CD4-positive, alpha-beta T cell (primary cell): ENCODE measurements around the gene BAX. TPM values are rescaled to one million over a fixed set of nuclear protein-coding genes. Genes with fewer than 3 reads are reported as not detected.
A peak's percentile ranks its signal among the peaks of the same experiment; 100 is the strongest.

Experiments used
- ATAC-seq: fragments of 200-7000 bp; cut with Tn5 transposase; one replicate; pipeline ENCODE4 v1.10.0; 2022; ENCODE audit warnings: mild to moderate bottlenecking; ENCODE audit not compliant: poor library complexity
- CTCF ChIA-PET: fragments of 350-600 bp; sonication (Branson Sonifier 250); formaldehyde crosslinking; loops from one replicate; lab custom pipeline; 2021; ENCODE audit warnings: antibody characterized with exemption, inconsistent platforms; lab: Charles Lee
- POLR2A ChIA-PET: fragments of 350-600 bp; sonication (Branson Sonifier 250); formaldehyde crosslinking; loops from one replicate; lab custom pipeline; 2021; ENCODE audit warnings: antibody characterized with exemption, inconsistent platforms; lab: Charles Lee
- DNase-seq, 14 experiments: peaks; one replicate each; pipeline ENCODE4 v3.0.0-alpha.2; 2013 to 2020; ENCODE audit warnings: mixed read lengths in 2 of 14
- H3K27ac ChIP-seq, 2 donors: one replicate each; pipeline versions ENCODE4 v1.5.1 to v1.7.0; 2013; ENCODE audit warnings: low read length in 2 of 2, low read depth in 1 of 2, mild to moderate bottlenecking in 1 of 2
- H3K27me3 ChIP-seq, 2 experiments: 1 replicate in 1 of 2; 2 replicates in 1 of 2; pipeline versions ENCODE4 v1.6.1 to v1.7.0; 2013; ENCODE audit warnings: low read length in 2 of 2, control low read depth in 1 of 2, mild to moderate bottlenecking in 1 of 2, moderate library complexity in 1 of 2; ENCODE audit not compliant: insufficient read depth in 2 of 2, control insufficient read depth in 1 of 2
- H3K36me3 ChIP-seq: one replicate; pipeline ENCODE4 v1.6.1; 2013; ENCODE audit warnings: low read length, control low read depth; ENCODE audit not compliant: insufficient read depth
- H3K4me1 ChIP-seq: one replicate; pipeline ENCODE4 v1.6.1; 2013; ENCODE audit warnings: low read length, control low read depth; ENCODE audit not compliant: insufficient read depth
- H3K4me3 ChIP-seq: one replicate; pipeline ENCODE4 v1.5.1; 2013; ENCODE audit warnings: mild to moderate bottlenecking, low read length, moderate library complexity
- H3K9me3 ChIP-seq, 2 experiments: 1 replicate in 1 of 2; 2 replicates in 1 of 2; pipeline versions ENCODE4 v1.6.1 to v1.7.0; 2013; ENCODE audit warnings: low read length in 2 of 2, mild to moderate bottlenecking in 2 of 2, control low read depth in 1 of 2, moderate library complexity in 1 of 2; ENCODE audit not compliant: control insufficient read depth in 1 of 2, insufficient read depth in 1 of 2
- H3K27ac Mint-ChIP-seq: one replicate; pipeline ENCODE4 v1.8.0; 2020; ENCODE audit warnings: mixed read lengths
- H3K27me3 Mint-ChIP-seq: one replicate; pipeline ENCODE4 v1.8.0; 2021; ENCODE audit warnings: mixed read lengths
- H3K36me3 Mint-ChIP-seq: one replicate; pipeline ENCODE4 v1.8.0; 2021; ENCODE audit warnings: low read depth, mixed read lengths
- H3K4me1 Mint-ChIP-seq: one replicate; pipeline ENCODE4 v1.8.0; 2021; ENCODE audit warnings: low read depth, mixed read lengths
- H3K4me3 Mint-ChIP-seq: one replicate; pipeline ENCODE4 v1.8.0; 2020; ENCODE audit warnings: mild to moderate bottlenecking, mixed read lengths
- H3K9me3 Mint-ChIP-seq: one replicate; pipeline ENCODE4 v1.8.0; 2020; ENCODE audit warnings: mixed read lengths
- intact Hi-C, 2 experiments: fragments of 100-400 bp; cut with DNase I in 1 of 2; cut with micrococcal nuclease in 1 of 2; formaldehyde crosslinking; loops; one replicate each; pipeline versions ENCODE4 v1.15.1 to v1.9.0; 2023 to 2025; cut with DNase I, micrococcal nuclease
- total RNA-seq, 174 experiments: library from RNA in 2 of 174; stranded (reverse) in 2 of 174; gene quantifications; one replicate each; pipeline ENCODE4 v1.2.3 and lab custom pipeline; 2021 to 2026
- TF ChIP-seq, protein P1 (sequence below): fragments of 200-600 bp; IDR thresholded peaks from one replicate; pipeline ENCODE4 v1.8.0; 2022; ENCODE audit warnings: antibody characterized with exemption, mild to moderate bottlenecking

BAX gene
- total RNA-seq, 2 experiments from 2014 or later = 52.9 to 60.4 TPM

DNA sequence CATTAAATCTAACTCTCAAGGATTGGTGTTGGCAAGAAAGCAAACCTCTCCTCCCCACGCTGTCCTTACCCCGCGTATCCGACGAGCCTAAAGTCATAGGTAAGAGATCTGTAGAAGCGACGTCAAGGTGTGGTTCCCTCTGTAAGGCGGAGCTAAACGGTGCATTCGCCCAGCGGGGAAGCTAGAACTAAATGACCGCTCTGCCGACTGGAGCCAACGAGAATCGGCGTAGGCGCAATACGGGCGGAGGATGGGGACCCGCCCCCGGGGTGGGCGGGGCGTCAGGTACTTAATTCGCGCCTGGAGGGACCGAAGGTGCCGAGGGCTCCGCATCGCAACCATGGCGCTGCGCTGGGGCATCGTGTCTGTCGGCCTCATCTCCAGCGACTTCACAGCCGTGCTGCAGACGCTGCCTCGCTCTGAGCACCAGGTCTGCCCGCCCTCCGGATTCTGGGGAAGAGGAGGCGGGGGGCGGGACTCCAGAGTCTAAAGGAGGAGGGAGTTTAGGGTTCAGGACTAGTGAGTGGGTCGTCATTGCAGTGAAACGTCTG lies 21.2 kb upstream of the BAX start, which contains the start of gene DHDH:
TSS of gene DHDH (plus strand) at position 318 of the 551 bp plus-strand sequence. CDS start at position 341, 23 bp downstream.
- Mint-ChIP-seq H3K4me3 (peak within 1 kb of the TSS; percentile 82), H3K36me3 (no peaks in the 10 kb centered on the region), H3K4me1 (peaks cover 20% of the 10 kb centered on the region), H3K9me3 (no peaks in the 10 kb centered on the region), H3K27ac (peak within 1 kb of the TSS; percentile 77), H3K27me3 (no peaks in the 10 kb centered on the region)
- ATAC-seq = peak; percentile 96
- peak within 1 kb of the TSS; percentile 63 for H3K4me3 ChIP-seq
- H3K27me3 ChIP-seq = no peaks in the 10 kb centered on the region
- CTCF ChIA-PET = interaction anchor here (1.2 to 1.7 kb wide), 2 partner anchors 34 to 38 kb away, joined by 3 to 8 read pairs; partner anchors contain the start of gene NUCB1
- intact Hi-C loops = loop anchor here in 1 of 2 experiments (2.0 to 5.0 kb wide), 3 partner anchors 33 to 59 kb away; partner anchors contain the start of genes GYS1, NUCB1 and RUVBL2
- no peaks in the 10 kb centered on the region for H3K9me3 ChIP-seq
- TF ChIP-seq, protein P1, sequence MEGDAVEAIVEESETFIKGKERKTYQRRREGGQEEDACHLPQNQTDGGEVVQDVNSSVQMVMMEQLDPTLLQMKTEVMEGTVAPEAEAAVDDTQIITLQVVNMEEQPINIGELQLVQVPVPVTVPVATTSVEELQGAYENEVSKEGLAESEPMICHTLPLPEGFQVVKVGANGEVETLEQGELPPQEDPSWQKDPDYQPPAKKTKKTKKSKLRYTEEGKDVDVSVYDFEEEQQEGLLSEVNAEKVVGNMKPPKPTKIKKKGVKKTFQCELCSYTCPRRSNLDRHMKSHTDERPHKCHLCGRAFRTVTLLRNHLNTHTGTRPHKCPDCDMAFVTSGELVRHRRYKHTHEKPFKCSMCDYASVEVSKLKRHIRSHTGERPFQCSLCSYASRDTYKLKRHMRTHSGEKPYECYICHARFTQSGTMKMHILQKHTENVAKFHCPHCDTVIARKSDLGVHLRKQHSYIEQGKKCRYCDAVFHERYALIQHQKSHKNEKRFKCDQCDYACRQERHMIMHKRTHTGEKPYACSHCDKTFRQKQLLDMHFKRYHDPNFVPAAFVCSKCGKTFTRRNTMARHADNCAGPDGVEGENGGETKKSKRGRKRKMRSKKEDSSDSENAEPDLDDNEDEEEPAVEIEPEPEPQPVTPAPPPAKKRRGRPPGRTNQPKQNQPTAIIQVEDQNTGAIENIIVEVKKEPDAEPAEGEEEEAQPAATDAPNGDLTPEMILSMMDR = no peak
- peak within 1 kb of the TSS in 1 of 2 donors; percentile 25 for H3K27ac ChIP-seq
- POLR2A ChIA-PET = interaction anchor here (0.7 to 1.9 kb wide), 9 partner anchors 15 to 61 kb away, joined by 3 to 15 read pairs (median 6); partner anchors contain the start of genes FTL, NUCB1, PPP1R15A and RUVBL2
- peak; percentile 77 to 96 (median 86) for DNase-seq
- no peaks in the 10 kb centered on the region for H3K36me3 ChIP-seq
- H3K4me1 ChIP-seq = peaks cover 14% of the 10 kb centered on the region

DNA sequence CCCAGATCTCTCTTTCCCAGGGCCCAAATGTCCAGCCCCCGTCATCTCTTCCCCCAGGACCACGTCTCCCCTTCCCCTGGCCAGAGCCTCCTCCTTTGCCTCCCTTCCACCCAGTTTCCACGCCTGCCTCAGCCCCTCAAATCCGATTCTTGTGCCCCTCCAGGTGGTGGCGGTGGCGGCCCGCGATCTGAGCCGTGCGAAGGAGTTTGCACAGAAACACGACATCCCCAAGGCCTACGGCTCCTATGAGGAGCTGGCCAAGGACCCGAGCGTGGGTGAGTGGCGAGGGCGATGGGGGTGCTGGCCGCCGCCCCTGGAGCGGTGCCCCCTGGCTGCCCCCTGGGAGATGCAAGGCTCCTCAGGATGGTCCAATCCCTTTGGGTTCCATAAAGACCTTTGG lies 19.8 kb upstream of the BAX start:
- peak overlapping the region; percentile 45 for H3K4me3 Mint-ChIP-seq
- POLR2A ChIA-PET = no interaction called here
- H3K27me3 ChIP-seq = no peaks in the 10 kb centered on the region

DNA sequence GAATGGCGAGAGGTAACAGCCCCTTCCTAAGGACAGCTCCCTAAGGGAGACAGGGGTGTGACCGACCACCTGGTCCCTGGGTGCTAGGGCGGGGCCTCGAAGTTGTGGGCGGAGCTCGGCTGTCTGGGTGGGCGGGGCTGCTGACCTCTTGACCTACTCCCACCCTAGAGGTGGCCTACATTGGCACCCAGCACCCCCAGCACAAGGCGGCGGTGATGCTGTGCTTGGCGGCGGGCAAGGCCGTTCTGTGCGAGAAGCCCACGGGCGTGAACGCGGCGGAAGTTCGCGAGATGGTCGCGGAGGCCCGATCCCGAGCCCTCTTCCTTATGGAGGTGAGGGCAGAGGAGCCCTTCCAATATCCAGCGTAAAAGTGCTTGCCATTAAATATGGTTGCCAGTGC lies 18.8 kb upstream of the BAX start:
- intact Hi-C loops = no loop called here
- H3K4me1 ChIP-seq = peaks cover 14% of the 10 kb centered on the region
- no peaks in the 10 kb centered on the region for H3K36me3 ChIP-seq
- peaks cover 5% of the 10 kb centered on the region for H3K36me3 Mint-ChIP-seq
- no peak overlapping the region for H3K4me3 ChIP-seq
- no peak overlapping the region for H3K27ac ChIP-seq
- DNase-seq = no peak
- TF ChIP-seq, protein P1 = no peak
- peaks cover 0 to 6% of the 10 kb centered on the region in 2 experiments for H3K9me3 ChIP-seq
- POLR2A ChIA-PET = interaction anchor here (0.7 kb wide), 1 partner anchor 60 kb away, joined by 4 read pairs; no protein-coding TSS in a partner anchor
- H3K4me3 Mint-ChIP-seq = no peak overlapping the region
- CTCF ChIA-PET = interaction anchor here (0.6 to 0.7 kb wide), 2 partner anchors 82 to 93 kb away, joined by 3 read pairs; no protein-coding TSS in a partner anchor
- H3K4me1 Mint-ChIP-seq = peaks cover 20% of the 10 kb centered on the region
- ATAC-seq = no peak
- H3K9me3 Mint-ChIP-seq = no peaks in the 10 kb centered on the region
- H3K27me3 Mint-ChIP-seq = no peaks in the 10 kb centered on the region
- H3K27me3 ChIP-seq = no peaks in the 10 kb centered on the region
- H3K27ac Mint-ChIP-seq = no peak overlapping the region

More for the DNA sequence above, 19.8 kb upstream of the BAX start:
- ATAC-seq = no peak
- H3K4me1 ChIP-seq = peaks cover 14% of the 10 kb centered on the region
- TF ChIP-seq, protein P1 = no peak
- peaks cover 5% of the 10 kb centered on the region for H3K36me3 Mint-ChIP-seq
- no peaks in the 10 kb centered on the region for H3K9me3 Mint-ChIP-seq
- H3K27ac ChIP-seq = no peak overlapping the region
- no peak for DNase-seq
- CTCF ChIA-PET = no interaction called here
- no peaks in the 10 kb centered on the region for H3K36me3 ChIP-seq
- no peaks in the 10 kb centered on the region for H3K9me3 ChIP-seq
- no peak overlapping the region for H3K4me3 ChIP-seq
- H3K27me3 Mint-ChIP-seq = no peaks in the 10 kb centered on the region
- no peak overlapping the region for H3K27ac Mint-ChIP-seq
- H3K4me1 Mint-ChIP-seq = peaks cover 20% of the 10 kb centered on the region
- intact Hi-C loops = loop anchor here in 1 of 2 experiments (5.0 kb wide), 1 partner anchor 37 kb away; no protein-coding TSS in a partner anchor
